Measurements from ENCODE around the gene TSR3. TPM values are rescaled to one million over a fixed set of nuclear protein-coding genes. Genes with fewer than 3 reads are reported as not detected.

Gene TSR3
- total RNA-seq, 1 experiment from 2014 or later = 52.7 TPM

- Histone ChIP-seq H3K9me3 (ENCODE audit: control insufficient read depth in 1 of 2, insufficient read depth in 1 of 2, low read depth in 1 of 2, low read length in 2 of 2) (no peaks in the 10 kb centered on the region), H3K79me2 (ENCODE audit: insufficient read depth, low read length) (peaks cover 29% of the 10 kb centered on the region), H3K4me3 (replicated peaks in 1 of 2; ENCODE audit: low read depth in 1 of 2, low read length in 2 of 2) (no peak overlapping the region), H3K4me2 (ENCODE audit: low read length) (no peak overlapping the region), H2AFZ (ENCODE audit: low read depth, low read length, poor library complexity, severe bottlenecking) (no peak overlapping the region), H4K20me1 (ENCODE audit: insufficient read depth) (no peaks in the 10 kb centered on the region), H3K4me1 (ENCODE audit: control insufficient read depth in 1 of 2, insufficient read depth in 2 of 2, low read length in 2 of 2) (peaks cover 14 to 23% of the 10 kb centered on the region in 2 experiments), H3K27ac (ENCODE audit: low read depth, low read length) (no peak overlapping the region), H3K9me2 (ENCODE audit: insufficient read depth) (no peaks in the 10 kb centered on the region), H3K9ac (ENCODE audit: low read length) (no peak overlapping the region), H3K27me3 (ENCODE audit: insufficient read depth, low read length) (no peaks in the 10 kb centered on the region), H3K36me3 (ENCODE audit: control insufficient read depth in 1 of 2, insufficient read depth in 2 of 2, low read length in 2 of 2) (peaks cover 0 to 9% of the 10 kb centered on the region in 2 experiments; a peak in 1 of 4 replicates)
- ChIA-PET POLR2A (no interaction called here), CTCF (no interaction called here), RAD21 (ENCODE audit: low non-redundant PET in 1 of 2, low total read pairs in 2 of 2, uncharacterized antibody in 2 of 2, unreplicated experiment in 2 of 2) (no interaction called here)
- BruUV-seq (replicated peaks) = no TSS peak
- ATAC-seq = no peak
- TF ChIP-seq CEBPB (IDR thresholded peaks at IDR 0.05; ENCODE audit: low read depth) = no peak
- TF ChIP-seq ATF3 (IDR thresholded peaks at IDR 0.05) = no peak
- no peak for TF ChIP-seq SRF (IDR thresholded peaks at IDR 0.05; ENCODE audit: low read depth)
- no peak for TF ChIP-seq TCF7L2 (IDR thresholded peaks at IDR 0.05; ENCODE audit: borderline replicate concordance, extremely low read depth, insufficient read depth, insufficient read length)
- TF ChIP-seq EZH2phosphoT487 (IDR thresholded peaks at IDR 0.05; ENCODE audit: borderline replicate concordance) = no peak
- TF ChIP-seq ZNF274 (IDR thresholded peaks at IDR 0.05; ENCODE audit: low read depth, low read length) = no peak
- no peak for TF ChIP-seq MAX (IDR thresholded peaks at IDR 0.05)
- no peak for TF ChIP-seq SP1 (IDR thresholded peaks at IDR 0.05; ENCODE audit: low read depth)
- no peak for TF ChIP-seq EZH2 (IDR thresholded peaks at IDR 0.05)
- TF ChIP-seq RAD21 (IDR thresholded peaks at IDR 0.05; ENCODE audit: low read depth) = no peak
- no peak for TF ChIP-seq SIN3A (IDR thresholded peaks at IDR 0.05; ENCODE audit: low read depth)
- TF ChIP-seq ZBTB33 (IDR thresholded peaks at IDR 0.05; ENCODE audit: extremely low read depth, insufficient replicate concordance, low read length) = no peak
- no peak for TF ChIP-seq EGR1 (IDR thresholded peaks at IDR 0.05; ENCODE audit: low read depth)
- TF ChIP-seq POLR2A (IDR thresholded peaks at IDR 0.05; ENCODE audit: borderline replicate concordance, extremely low read depth, insufficient read depth, insufficient read length) = no peak
- no peak for TF ChIP-seq CBX3 (IDR thresholded peaks at IDR 0.05; ENCODE audit: low read depth)
- TF ChIP-seq CTCF (IDR thresholded peaks at IDR 0.05 in 2 of 3, conservative IDR thresholded peaks at IDR 0.05 in 1 of 3; ENCODE audit: borderline replicate concordance in 1 of 3, insufficient read depth in 1 of 3, low read depth in 2 of 3, low read length in 2 of 3) = no peak
- TF ChIP-seq ZFX (IDR thresholded peaks at IDR 0.05) = no peak
- intact Hi-C loops (cut with micrococcal nuclease) = no loop called here
- DNase-seq (ENCODE audit: low read depth, low spot score) = no peak
Observed at GRCh38 chr16:1347962-1348361, 3.7 kb downstream of the TSR3 start.
